Choroid plexus epithelial cell (primary cell): ENCODE results near the gene CACNA1G.

ENCODE experiments used
- DNase-seq: peaks from one replicate; pipeline ENCODE4 v3.0.0-alpha.2; 2010; ENCODE audit warnings: low read depth
- H3K4me3 ChIP-seq: 2 replicates; pipeline ENCODE4 v1.5.1; 2011; ENCODE audit warnings: low read depth, mild to moderate bottlenecking, control low read depth, low read length, moderate library complexity
- TF ChIP-seq, protein P1 (sequence below): conservative IDR thresholded peaks from 2 replicates; pipeline ENCODE4 v1.5.1; 2011; ENCODE audit warnings: low read depth, mild to moderate bottlenecking, control low read depth, inconsistent platforms, low read length, moderate library complexity

CACNA1G gene

DNA sequence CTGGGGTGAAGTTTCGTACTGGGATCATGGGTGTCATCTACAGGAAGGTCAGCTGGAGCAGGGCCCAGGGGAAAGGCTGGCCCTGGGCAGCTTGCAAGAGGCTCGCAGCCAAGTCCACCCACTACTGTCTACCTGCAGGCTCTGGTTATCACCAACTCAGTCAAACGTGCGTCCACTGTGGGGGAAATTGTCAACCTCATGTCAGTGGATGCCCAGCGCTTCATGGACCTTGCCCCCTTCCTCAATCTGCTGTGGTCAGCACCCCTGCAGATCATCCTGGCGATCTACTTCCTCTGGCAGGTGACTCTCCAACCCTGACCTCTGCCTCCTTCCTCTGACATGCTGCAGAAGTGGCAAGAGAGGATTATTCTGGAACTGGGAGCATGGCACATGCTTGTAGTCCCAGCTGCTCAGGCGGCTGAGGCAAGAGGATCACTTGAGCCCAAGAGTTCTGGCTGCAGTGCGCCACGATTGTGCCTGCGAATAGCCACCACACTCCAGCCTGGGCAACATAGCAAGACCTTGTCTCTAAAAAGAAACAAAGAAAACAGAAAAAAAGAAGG, 103.4 kb downstream of the CACNA1G start:
- TF ChIP-seq, protein P1, sequence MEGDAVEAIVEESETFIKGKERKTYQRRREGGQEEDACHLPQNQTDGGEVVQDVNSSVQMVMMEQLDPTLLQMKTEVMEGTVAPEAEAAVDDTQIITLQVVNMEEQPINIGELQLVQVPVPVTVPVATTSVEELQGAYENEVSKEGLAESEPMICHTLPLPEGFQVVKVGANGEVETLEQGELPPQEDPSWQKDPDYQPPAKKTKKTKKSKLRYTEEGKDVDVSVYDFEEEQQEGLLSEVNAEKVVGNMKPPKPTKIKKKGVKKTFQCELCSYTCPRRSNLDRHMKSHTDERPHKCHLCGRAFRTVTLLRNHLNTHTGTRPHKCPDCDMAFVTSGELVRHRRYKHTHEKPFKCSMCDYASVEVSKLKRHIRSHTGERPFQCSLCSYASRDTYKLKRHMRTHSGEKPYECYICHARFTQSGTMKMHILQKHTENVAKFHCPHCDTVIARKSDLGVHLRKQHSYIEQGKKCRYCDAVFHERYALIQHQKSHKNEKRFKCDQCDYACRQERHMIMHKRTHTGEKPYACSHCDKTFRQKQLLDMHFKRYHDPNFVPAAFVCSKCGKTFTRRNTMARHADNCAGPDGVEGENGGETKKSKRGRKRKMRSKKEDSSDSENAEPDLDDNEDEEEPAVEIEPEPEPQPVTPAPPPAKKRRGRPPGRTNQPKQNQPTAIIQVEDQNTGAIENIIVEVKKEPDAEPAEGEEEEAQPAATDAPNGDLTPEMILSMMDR, result no peak
- DNase-seq, result no peak
- H3K4me3 ChIP-seq, result no peak overlapping the region

DNA sequence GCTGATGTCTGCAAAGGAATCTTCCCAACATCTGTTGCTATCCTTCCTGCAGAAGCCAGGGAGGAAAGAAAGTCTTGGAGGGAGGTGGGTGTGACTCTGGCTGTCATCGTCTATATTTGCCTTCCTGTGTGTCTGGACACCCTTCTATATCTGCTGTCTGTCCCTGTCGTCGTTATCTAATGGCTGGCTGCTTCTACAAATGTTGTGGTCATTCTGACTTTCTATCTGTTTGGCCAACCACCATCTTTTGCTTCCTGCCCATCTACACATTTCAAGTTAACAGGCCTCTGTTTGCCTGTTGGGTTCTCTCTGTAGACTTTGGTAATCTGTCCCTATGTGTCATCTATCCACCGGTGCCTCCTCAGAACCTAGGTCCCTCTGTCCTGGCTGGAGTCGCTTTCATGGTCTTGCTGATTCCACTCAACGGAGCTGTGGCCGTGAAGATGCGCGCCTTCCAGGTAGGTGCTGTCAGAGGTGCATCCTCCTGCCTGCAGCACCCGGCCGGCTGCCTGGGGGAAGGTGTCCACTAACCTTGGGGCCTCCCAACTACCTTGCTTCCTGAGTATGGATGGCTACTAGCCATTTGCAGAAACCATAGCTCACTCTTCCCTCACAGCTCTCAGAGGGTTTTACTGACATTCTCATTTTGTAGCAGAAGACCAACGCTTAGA, 104.4 kb downstream of the CACNA1G start:
- no peak overlapping the region for H3K4me3 ChIP-seq
- DNase-seq, result no peak
- TF ChIP-seq, protein P1, result no peak

DNA sequence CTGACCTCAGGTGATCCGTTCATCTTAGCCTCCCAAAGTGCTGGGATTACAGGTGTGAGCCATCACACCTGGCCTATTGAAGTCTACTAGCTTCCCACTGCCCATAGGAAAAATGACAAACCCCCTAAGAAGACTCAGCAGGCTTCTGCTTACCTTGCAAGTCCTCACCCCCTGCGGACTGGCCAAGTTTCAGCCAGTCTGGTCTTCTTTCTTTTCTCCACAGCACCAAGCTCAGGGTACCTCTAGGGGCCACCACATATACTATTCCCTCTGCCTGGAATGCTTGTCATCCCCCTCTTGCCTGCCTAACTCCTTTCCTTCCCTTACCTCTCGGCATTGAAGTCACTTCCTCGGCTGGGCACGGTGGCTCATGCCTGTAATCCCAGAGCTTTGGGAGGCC, 105.3 kb downstream of the CACNA1G start:
- no peak for DNase-seq
- no peak overlapping the region for H3K4me3 ChIP-seq
- TF ChIP-seq, protein P1, result no peak

DNA sequence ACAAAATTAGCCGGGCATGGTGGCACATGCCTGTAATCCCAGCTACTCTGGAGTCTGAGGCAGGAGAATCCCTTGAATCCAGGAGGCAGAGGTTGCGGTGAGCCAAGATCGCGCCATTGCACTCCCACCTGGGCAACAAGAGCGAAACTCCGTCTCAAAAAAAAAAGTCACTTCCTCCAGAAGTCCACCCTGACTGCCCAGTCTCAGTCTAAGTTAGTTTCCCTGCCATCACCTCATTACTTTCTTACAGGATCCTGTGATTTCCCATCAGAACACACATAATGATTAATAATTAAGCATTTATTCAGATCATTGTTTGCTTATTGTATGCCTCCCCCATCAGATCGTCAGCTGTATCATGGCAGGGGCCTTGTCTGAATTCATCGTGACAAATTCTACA, 105.8 kb downstream of the CACNA1G start:
- H3K4me3 ChIP-seq, result no peak overlapping the region
- no peak for DNase-seq
- TF ChIP-seq, protein P1, result no peak

DNA sequence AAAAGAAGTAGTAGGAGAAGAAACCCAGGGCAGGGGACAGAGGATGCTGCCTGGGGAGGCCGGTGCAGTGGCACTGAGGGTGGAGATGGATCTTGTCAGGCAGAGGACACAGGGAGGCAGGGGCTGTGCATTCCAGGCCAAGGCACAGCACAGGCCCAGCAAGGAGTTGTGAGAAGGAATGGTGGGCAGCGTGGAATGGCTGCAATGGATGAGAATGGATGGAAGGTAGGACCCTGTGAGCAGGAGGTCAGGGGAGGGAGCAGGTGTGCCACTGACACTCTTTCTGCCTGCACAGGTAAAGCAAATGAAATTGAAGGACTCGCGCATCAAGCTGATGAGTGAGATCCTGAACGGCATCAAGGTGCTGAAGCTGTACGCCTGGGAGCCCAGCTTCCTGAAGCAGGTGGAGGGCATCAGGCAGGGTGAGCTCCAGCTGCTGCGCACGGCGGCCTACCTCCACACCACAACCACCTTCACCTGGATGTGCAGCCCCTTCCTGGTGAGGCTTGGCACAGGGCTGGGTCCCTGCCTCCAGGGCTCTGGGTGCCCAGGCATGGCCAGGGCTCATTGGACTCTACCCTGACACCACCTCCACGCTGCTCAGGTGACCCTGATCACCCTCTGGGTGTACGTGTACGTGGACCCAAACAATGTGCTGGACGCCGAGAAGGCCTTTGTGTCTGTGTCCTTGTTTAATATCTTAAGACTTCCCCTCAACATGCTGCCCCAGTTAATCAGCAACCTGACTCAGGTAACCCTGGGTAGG, 106.9 kb downstream of the CACNA1G start:
- no peak overlapping the region for H3K4me3 ChIP-seq
- TF ChIP-seq, protein P1, result no peak
- DNase-seq, result no peak

DNA sequence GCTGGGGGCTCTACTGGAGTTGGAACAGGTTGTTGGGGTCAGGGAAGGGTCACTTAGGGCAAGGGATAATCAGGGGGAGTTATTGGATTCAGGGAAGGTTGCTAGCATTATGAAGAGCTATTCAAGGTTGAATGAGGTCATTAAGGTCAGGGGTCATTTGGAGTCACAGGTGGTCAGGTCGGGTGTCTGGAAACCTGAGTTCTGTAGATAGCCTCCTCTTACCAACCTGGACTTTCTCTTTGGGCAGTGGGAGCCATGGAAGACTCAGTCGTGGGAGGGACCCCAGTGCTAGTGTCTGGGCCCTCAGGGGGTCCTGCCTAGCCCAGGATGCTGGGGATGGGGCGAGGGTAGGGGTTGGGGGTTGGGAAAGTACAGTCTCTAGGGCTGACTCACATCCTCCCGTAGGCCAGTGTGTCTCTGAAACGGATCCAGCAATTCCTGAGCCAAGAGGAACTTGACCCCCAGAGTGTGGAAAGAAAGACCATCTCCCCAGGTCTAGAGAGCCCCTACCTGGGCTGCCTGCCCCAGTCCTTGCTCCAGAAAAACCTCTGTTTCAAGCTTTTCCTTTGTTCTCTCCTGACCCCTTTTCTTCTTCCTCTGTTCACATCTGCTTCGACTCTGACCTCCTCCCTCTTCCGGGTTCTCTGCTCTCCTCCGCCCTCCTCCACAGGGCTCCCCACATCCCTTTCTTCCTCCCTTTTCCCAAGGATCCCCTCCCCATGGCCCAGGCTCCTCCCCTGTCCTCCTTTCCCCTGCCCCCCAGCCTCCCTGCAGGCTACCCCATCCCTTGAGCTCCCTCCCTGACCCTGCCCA, 107.7 kb downstream of the CACNA1G start:
- TF ChIP-seq, protein P1, result no peak
- H3K4me3 ChIP-seq, result no peak overlapping the region
- DNase-seq, result peak; percentile 49
